ENCODE results near the gene MED16.

DNA sequence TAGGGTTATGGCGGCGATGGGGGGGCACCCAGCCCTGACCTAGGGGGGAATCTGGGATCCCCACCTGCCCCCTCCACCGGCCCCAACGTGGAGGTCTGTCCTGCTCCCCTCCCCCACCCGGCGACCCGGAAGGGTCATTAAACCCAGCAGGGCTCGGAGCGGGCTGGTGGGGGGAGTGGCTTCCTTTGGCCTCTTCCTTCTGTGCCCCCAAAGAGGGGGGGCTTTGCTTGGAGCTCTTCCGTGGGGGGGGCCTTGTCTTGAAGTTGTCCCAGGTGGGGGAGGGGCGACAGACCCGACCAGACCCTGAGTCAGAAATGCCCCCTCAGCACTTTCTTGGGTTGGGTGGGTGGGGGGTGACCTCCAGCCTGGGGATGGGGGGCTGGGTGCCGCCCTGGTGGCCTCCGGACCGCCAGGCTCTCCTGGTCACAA lies 34.4 kb upstream of the MED16 start:
- TF ChIP-seq, protein P1, sequence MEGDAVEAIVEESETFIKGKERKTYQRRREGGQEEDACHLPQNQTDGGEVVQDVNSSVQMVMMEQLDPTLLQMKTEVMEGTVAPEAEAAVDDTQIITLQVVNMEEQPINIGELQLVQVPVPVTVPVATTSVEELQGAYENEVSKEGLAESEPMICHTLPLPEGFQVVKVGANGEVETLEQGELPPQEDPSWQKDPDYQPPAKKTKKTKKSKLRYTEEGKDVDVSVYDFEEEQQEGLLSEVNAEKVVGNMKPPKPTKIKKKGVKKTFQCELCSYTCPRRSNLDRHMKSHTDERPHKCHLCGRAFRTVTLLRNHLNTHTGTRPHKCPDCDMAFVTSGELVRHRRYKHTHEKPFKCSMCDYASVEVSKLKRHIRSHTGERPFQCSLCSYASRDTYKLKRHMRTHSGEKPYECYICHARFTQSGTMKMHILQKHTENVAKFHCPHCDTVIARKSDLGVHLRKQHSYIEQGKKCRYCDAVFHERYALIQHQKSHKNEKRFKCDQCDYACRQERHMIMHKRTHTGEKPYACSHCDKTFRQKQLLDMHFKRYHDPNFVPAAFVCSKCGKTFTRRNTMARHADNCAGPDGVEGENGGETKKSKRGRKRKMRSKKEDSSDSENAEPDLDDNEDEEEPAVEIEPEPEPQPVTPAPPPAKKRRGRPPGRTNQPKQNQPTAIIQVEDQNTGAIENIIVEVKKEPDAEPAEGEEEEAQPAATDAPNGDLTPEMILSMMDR (conservative IDR thresholded peaks at IDR 0.05; ENCODE audit: low read depth, low read length) = no peak
- no peak for TF ChIP-seq EZH2 (IDR thresholded peaks at IDR 0.05; ENCODE audit: borderline replicate concordance, low read depth, low read length, poor library complexity, severe bottlenecking)
